Stomach (tissue), 4 donors: Measurements from ENCODE around the gene PFN2.

Experiments used
- CTCF ChIP-seq, 7 experiments: fragments of 450-650 bp in 4 of 7; fragments of 200-600 bp in 3 of 7; sonication (generic) in 3 of 7; IDR thresholded peaks; one replicate each; pipeline ENCODE4 v1.5.1; 2016 to 2019; ENCODE audit warnings: antibody characterized with exemption in 7 of 7, control low read depth in 2 of 7, mild to moderate bottlenecking in 1 of 7
- EP300 ChIP-seq: sonication (generic); formaldehyde crosslinking; IDR thresholded peaks from one replicate; pipeline ENCODE4 v1.6.1; 2017; ENCODE audit warnings: antibody characterized with exemption
- POLR2A ChIP-seq, 4 donors: fragments of 450-650 bp; IDR thresholded peaks; one replicate each; pipeline ENCODE4 v1.6.1; 2016; ENCODE audit warnings: antibody characterized with exemption in 4 of 4, control low read depth in 2 of 4, mild to moderate bottlenecking in 1 of 4, moderate library complexity in 1 of 4
- POLR2AphosphoS5 ChIP-seq, 3 donors: sonication (generic); formaldehyde crosslinking; IDR thresholded peaks; one replicate each; pipeline ENCODE4 v1.6.1; 2016; ENCODE audit warnings: antibody characterized with exemption in 3 of 3

GRCh38 chr3:150013801-150014200 lies 43.1 kb upstream of the PFN2 start:
- TF ChIP-seq CTCF (IDR thresholded peaks at IDR 0.05) (no peak), POLR2AphosphoS5 (IDR thresholded peaks at IDR 0.05) (no peak), POLR2A (IDR thresholded peaks at IDR 0.05) (no peak), EP300 (no peak)
